Activated T-cell treated with anti-CD3 and anti-CD28 coated beads, Interleukin-2, amount 50 U/mL, for 24 hours (primary cell): ENCODE results near the gene DEFB121.
"Not testable (repeated sequence)": the region's sequence is repeated elsewhere in the genome, so short reads cannot be mapped to it uniquely, and the experiment has no call there.

Experiments used
- DNase-seq: peaks from one replicate; pipeline ENCODE4 v3.0.0-alpha.2; 2020
- H3K27ac Mint-ChIP-seq: 2 replicates; pipeline ENCODE4 v1.8.0; 2020; ENCODE audit warnings: mild to moderate bottlenecking, mixed read lengths
- H3K27me3 Mint-ChIP-seq: 2 replicates; pipeline ENCODE4 v1.8.0; 2020; ENCODE audit warnings: mixed read lengths
- H3K36me3 Mint-ChIP-seq: 2 replicates; pipeline ENCODE4 v1.8.0; 2020; ENCODE audit warnings: low read depth, mixed read lengths
- H3K4me1 Mint-ChIP-seq: 2 replicates; pipeline ENCODE4 v1.8.0; 2020; ENCODE audit warnings: low read depth, mixed read lengths
- H3K4me3 Mint-ChIP-seq: 2 replicates; pipeline ENCODE4 v1.8.0; 2020; ENCODE audit warnings: mild to moderate bottlenecking, moderate library complexity, mixed read lengths
- H3K9me3 Mint-ChIP-seq: 2 replicates; pipeline ENCODE4 v1.8.0; 2020; ENCODE audit warnings: mixed read lengths

DEFB121 gene

GRCh38 chr20:31403886-31404285 is 2.1 kb downstream of the DEFB121 start:
- Mint-ChIP-seq H3K27ac (no peak overlapping the region), H3K27me3 (peaks cover 4% of the 10 kb centered on the region), H3K4me3 (no peak overlapping the region)

DNA sequence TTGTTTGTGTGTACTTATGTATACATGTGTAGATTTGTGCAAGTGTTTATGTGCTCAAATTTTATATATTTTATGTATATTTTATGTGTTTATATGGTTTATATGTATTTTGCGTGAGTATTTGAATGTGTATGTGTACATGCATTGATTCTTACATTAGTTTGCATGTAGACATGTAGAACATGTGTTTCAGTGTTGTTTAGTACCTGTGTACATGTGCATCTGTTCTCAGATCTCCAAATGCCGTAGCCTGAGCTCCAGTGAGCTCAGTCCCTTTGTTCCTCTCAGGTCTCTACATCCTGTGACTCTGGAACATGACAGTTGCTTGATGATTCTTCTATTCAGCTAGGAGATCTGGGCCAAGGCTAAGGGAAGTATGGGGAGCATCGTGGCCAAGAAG is 11.1 kb downstream of the DEFB121 start:
- DNase-seq: no peak
- peaks cover 11% of the 10 kb centered on the region for H3K27me3 Mint-ChIP-seq
- H3K36me3 Mint-ChIP-seq: no peaks in the 10 kb centered on the region
- H3K4me1 Mint-ChIP-seq: no peaks in the 10 kb centered on the region
- H3K9me3 Mint-ChIP-seq: no peaks in the 10 kb centered on the region
- no peak overlapping the region for H3K4me3 Mint-ChIP-seq
- H3K27ac Mint-ChIP-seq: no peak overlapping the region

More at GRCh38 chr20:31403886-31404285, 2.1 kb downstream of the DEFB121 start:
- no peaks in the 10 kb centered on the region for H3K9me3 Mint-ChIP-seq
- H3K4me1 Mint-ChIP-seq: no peaks in the 10 kb centered on the region
- H3K36me3 Mint-ChIP-seq: no peaks in the 10 kb centered on the region
- no peak for DNase-seq

DNA sequence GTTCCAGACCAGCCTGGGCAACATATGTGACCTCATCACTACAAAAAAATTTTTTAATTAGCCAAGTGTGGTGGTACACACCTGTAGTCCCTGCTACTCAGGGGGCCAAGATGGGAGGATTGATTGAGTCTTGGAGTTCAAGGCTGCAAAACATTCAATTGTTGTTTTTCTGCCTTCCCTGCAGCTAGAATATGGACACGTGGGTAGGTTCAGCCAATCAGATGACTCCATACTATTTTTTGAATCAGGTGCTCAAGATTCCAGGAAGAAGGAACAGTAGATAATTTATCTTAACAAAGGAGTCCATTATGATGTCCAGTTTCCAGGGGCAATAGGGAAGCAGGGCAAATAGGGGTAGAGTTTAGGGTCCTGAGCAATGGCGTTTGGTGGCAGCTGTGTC is 13.2 kb downstream of the DEFB121 start:
- no peaks in the 10 kb centered on the region for H3K4me1 Mint-ChIP-seq
- H3K27ac Mint-ChIP-seq: no peak overlapping the region
- no peak for DNase-seq
- H3K27me3 Mint-ChIP-seq: peaks cover 27% of the 10 kb centered on the region
- H3K4me3 Mint-ChIP-seq: no peak overlapping the region
- no peaks in the 10 kb centered on the region for H3K9me3 Mint-ChIP-seq
- H3K36me3 Mint-ChIP-seq: no peaks in the 10 kb centered on the region

- peaks cover 26% of the 10 kb centered on the region for H3K27me3 Mint-ChIP-seq
- H3K4me3 Mint-ChIP-seq: no peak within 1 kb of the TSS
- no peaks in the 10 kb centered on the region for H3K4me1 Mint-ChIP-seq
- H3K9me3 Mint-ChIP-seq: no peaks in the 10 kb centered on the region
- H3K36me3 Mint-ChIP-seq: no peaks in the 10 kb centered on the region
- no peak within 1 kb of the TSS for H3K27ac Mint-ChIP-seq
- DNase-seq: no peak
Measured at GRCh38 chr20:31390490-31390889, 15.5 kb downstream of the DEFB121 start, which contains the start of gene DEFB119. TSS of gene DEFB119 (minus strand) at chr20:31390590. CDS start at chr20:31390483, 107 bp downstream.

DNA sequence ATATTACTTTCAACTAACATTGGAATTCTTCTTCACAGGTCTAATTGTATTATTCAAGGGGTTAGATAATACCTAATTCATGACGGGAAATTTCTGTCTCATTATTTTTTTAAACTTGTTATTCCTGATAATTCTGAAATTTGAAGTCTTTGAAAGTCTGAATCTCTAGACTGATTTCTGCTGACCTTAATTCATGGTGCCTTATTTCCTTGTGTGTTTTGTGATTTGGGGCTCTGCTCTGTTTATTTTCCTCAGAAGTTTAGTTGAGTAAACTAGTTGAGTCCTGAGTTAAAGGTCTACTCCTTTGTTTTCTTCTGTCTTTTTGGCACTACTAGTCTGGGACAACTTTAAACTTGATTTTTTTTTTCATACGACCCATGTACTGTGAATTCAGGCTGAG is 31.7 kb downstream of the DEFB121 start:
- Mint-ChIP-seq H3K36me3 (no peaks in the 10 kb centered on the region), H3K27me3 (no peaks in the 10 kb centered on the region)
- DNase-seq: no peak

GRCh38 chr20:31368301-31368700 is 37.7 kb downstream of the DEFB121 start, which contains the start of gene DEFB118:
TSS of gene DEFB118 (plus strand) at chr20:31368601. CDS start at chr20:31368651, 50 bp downstream.
- Mint-ChIP-seq H3K36me3 (no peaks in the 10 kb centered on the region), H3K9me3 (peaks cover 5% of the 10 kb centered on the region), H3K27ac (no peak within 1 kb of the TSS), H3K4me3 (no peak within 1 kb of the TSS), H3K27me3 (no peaks in the 10 kb centered on the region), H3K4me1 (no peaks in the 10 kb centered on the region)
- no peak for DNase-seq

More for the DNA sequence above, 31.7 kb downstream of the DEFB121 start:
- H3K4me1 Mint-ChIP-seq: no peaks in the 10 kb centered on the region
- peaks cover 2% of the 10 kb centered on the region for H3K9me3 Mint-ChIP-seq
- no peak overlapping the region for H3K27ac Mint-ChIP-seq
- H3K4me3 Mint-ChIP-seq: no peak overlapping the region

DNA sequence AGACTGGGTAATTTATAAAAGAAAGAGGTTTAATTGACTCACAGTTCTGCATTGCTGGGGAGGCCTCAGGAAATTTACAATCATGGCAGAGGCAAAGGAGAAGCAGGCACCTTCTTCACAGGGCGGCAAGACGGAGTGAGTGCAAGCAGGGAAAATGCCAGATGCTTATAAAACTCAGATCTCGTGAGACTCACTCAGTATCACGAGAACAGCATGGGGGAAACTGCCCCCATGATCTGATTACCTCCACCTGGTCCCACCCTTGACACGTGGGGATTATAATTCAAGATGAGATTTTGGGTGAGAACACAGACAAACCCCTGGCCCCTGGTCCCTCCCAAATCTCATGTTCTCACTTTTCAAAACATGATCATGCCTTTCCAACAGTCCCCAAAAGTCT is 41.7 kb downstream of the DEFB121 start:
- not testable (repeated sequence) for H3K4me1 Mint-ChIP-seq, H3K27me3 Mint-ChIP-seq, DNase-seq, H3K9me3 Mint-ChIP-seq, H3K27ac Mint-ChIP-seq, H3K4me3 Mint-ChIP-seq, H3K36me3 Mint-ChIP-seq

DNA sequence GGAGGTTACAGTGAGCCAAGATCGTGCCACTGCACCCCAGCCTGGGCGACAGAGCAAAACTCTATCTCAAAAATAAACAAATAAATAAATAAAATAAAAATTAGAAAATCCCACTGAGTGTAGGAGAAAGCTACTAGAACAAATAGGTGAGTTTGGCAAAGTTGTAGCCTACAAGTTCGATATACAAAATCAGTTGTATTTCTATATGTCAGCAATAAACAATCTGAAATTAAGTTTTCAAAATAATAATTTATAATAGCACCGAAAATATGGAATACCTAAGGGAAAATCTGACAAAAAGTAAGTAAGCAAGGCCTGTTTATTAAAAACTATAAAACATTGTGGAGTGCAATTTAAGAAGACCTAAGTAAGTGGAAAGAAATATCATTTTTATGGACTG is 42.7 kb downstream of the DEFB121 start:
- Mint-ChIP-seq H3K4me3 (no peak overlapping the region), H3K27me3 (no peaks in the 10 kb centered on the region), H3K9me3 (peaks cover 8% of the 10 kb centered on the region), H3K4me1 (no peaks in the 10 kb centered on the region), H3K36me3 (no peaks in the 10 kb centered on the region), H3K27ac (no peak overlapping the region)
- DNase-seq: no peak

DNA sequence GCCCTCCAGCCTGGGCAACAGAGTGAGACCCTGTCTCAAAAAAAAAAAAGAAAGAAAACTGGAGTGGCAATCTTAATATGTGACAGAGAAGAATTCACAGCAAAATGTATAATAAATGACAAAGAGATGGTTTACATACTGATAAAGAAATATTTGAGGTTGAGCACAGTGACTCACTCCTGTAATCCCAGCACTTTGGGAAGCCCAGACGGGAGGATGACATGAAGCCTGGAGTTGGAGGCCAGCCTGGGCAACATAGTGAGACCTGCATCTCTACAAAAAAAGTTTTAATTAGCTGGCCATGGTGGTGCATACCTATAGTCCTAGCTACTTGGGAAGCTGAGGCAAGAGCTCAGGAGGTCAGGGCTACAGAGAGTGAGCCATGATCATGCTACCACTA is 50.0 kb downstream of the DEFB121 start:
- Mint-ChIP-seq H3K4me1 (no peaks in the 10 kb centered on the region), H3K27ac (no peak overlapping the region), H3K36me3 (no peaks in the 10 kb centered on the region), H3K4me3 (no peak overlapping the region), H3K9me3 (peaks cover 3% of the 10 kb centered on the region), H3K27me3 (peaks cover 9% of the 10 kb centered on the region)
- DNase-seq: no peak
